Activated CD8-positive, alpha-beta T cell treated with anti-CD3 and anti-CD28 coated beads, Interleukin-2, amount 10 ng/mL, durations not matched to agents 7 days and 5 days (primary cell): ENCODE data around the gene TREX2. TPM values are rescaled to one million over a fixed set of nuclear protein-coding genes. Genes with fewer than 3 reads are reported as not detected.

Experiments
- ATAC-seq: fragments of 150-1000 bp; cut with Tn5 transposase; one replicate; pipeline ENCODE4 v1.10.0; 2021; ENCODE audit warnings: moderate library complexity
- CTCF ChIA-PET: fragments of 350-600 bp; sonication (Branson Sonifier 250); formaldehyde crosslinking; loops from one replicate; lab custom pipeline; 2021; ENCODE audit warnings: antibody characterized with exemption; lab: Charles Lee
- POLR2A ChIA-PET: fragments of 350-600 bp; sonication (Branson Sonifier 250); formaldehyde crosslinking; loops from one replicate; lab custom pipeline; 2021; ENCODE audit warnings: antibody characterized with exemption; lab: Charles Lee
- DNase-seq: peaks from one replicate; pipeline ENCODE4 v3.0.0-alpha.2; 2020
- H3K27ac Mint-ChIP-seq: one replicate; pipeline ENCODE4 v1.8.0; 2021; ENCODE audit warnings: mild to moderate bottlenecking, mixed read lengths
- H3K27me3 Mint-ChIP-seq: one replicate; pipeline ENCODE4 v1.8.0; 2021; ENCODE audit warnings: low read depth, mixed read lengths
- H3K36me3 Mint-ChIP-seq: one replicate; pipeline ENCODE4 v1.8.0; 2021; ENCODE audit warnings: low read depth, mixed read lengths
- H3K4me1 Mint-ChIP-seq: one replicate; pipeline ENCODE4 v1.8.0; 2021; ENCODE audit warnings: low read depth, mixed read lengths
- H3K4me3 Mint-ChIP-seq: one replicate; pipeline ENCODE4 v1.8.0; 2021; ENCODE audit warnings: mild to moderate bottlenecking, mixed read lengths
- H3K9me3 Mint-ChIP-seq: one replicate; pipeline ENCODE4 v1.8.0; 2022; ENCODE audit warnings: mixed read lengths; ENCODE audit not compliant: insufficient read depth
- total RNA-seq, 2 experiments: library from RNA; stranded (reverse); gene quantifications; one replicate each; pipeline ENCODE4 v1.2.3, GENCODE V29; 2021

TREX2 gene
- total RNA-seq, 2 experiments from 2014 or later, result 3.6 to 3.8 TPM

DNA sequence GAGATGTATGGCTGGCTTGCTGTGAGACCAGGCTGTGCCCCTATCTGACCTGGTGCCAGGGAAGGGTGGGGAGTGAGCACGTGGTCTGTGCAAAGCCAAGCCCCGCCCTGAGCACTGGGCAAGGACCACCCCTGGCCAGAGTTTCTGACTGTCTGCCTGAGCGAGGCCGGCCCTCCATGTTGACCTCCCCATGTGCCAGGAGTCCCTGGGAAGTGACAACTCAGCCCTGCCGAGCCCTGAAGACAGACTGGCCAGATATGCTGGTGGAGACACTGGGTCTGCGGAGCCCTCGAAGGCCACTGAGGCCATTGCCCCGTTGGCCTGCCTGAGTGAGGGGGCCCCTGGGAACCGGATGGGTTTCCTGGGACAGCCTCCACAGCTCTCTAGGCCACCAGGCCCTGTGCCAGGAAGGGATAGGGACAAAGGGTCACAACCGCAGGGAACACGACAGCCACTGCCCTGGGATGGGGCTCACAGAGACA is 41.8 kb upstream of the TREX2 start:
- Mint-ChIP-seq H3K36me3 (no peaks in the 10 kb centered on the region), H3K4me3 (no peak overlapping the region), H3K27ac (no peak overlapping the region), H3K4me1 (no peaks in the 10 kb centered on the region), H3K27me3 (no peaks in the 10 kb centered on the region), H3K9me3 (no peaks in the 10 kb centered on the region)
- POLR2A ChIA-PET, result no interaction called here
- ATAC-seq (no peak), DNase-seq (no peak)
- CTCF ChIA-PET, result no interaction called here

DNA sequence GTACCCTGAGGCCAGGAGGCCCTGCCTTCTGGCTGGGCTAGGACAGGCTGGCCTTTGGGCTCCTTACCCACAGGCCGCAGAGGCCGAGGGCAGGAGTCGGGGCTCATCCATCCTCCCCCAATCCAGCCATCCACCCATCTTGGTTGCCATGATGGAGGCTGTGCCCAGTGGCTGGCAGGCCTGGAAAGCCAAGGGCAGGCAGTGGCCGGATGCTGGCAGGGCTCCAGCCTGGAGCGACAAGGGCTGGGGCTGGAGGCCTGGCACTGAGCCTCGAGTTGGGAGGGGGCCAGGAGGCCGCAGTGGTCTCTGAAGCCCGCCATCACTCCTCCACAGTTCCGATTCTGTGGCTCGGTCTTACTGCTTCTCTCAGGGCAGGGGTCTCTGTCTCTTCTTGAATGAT is 40.3 kb upstream of the TREX2 start:
- Mint-ChIP-seq H3K9me3 (no peaks in the 10 kb centered on the region), H3K27ac (no peak overlapping the region), H3K4me3 (no peak overlapping the region), H3K4me1 (no peaks in the 10 kb centered on the region), H3K36me3 (no peaks in the 10 kb centered on the region), H3K27me3 (no peaks in the 10 kb centered on the region)
- ChIA-PET CTCF (no interaction called here), POLR2A (no interaction called here)
- DNase-seq, result no peak
- ATAC-seq, result no peak

DNA sequence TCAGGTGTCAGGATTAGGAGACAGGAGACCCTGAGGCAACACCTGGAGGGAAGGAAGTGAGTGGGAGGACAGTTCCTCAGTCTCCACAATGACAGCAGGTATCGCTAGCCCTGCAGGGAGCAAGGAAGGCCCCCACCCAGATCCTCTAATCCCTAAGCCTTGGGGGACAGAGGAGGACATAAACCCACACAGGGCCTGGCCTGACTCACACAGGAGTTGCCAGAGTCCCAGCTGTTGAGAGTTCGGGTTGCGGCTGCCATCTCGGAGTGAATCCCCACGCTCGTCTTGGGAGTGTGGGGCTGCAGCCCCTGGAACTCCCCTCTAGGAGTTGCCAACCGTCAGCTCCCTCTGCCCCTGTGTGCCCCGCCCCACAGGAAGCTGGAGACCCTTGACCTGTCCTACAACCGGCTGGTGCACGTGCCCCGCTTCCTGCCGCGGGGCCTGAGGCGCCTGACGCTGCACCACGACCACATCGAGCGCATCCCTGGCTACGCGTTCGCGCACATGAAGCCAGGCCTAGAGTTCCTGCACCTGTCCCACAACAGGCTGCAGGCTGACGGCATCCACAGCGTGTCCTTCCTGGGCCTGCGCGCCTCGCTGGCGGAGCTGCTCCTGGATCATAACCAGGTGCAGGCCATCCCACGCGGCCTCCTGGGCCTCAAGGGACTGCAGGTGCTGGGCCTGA is 39.7 kb upstream of the TREX2 start:
- ATAC-seq, result no peak

DNA sequence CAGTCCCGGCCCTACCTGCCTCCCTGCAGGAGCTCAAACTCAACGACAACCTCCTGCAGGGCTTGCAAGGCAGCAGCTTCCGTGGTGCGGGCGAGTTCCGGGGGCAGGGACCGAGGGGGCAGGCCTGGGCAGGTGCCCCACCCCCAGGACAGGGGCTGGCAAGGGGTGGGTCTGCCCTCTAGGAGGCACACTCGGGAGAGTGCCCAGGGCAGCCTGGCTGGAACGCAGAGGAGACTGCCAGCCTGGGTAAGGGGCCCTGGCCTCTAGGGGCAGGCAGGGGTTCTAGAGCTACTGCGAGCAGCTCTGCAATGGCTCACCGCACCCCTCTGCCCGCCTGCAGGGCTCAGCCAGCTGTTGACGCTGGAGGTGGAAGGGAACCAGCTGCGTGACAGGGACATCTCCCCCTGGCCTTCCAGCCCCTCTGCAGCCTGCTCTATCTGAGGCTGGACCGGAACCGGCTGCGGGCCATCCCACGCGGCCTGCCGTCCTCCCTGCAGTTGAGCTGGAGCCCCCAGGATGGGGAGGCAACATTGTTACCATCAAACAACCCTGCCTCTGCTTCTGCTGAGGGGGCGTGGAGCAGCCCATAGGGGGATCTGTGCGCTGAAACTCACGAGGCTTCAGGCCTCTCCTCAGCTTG is 36.6 kb upstream of the TREX2 start:
- no peak overlapping the region for H3K4me3 Mint-ChIP-seq
- ChIA-PET CTCF (interaction anchor here (1.2 kb wide), 1 partner anchor 11 kb away, joined by 4 read pairs; no protein-coding TSS in a partner anchor), POLR2A (no interaction called here)
- H3K36me3 Mint-ChIP-seq, result no peaks in the 10 kb centered on the region
- DNase-seq (no peak), ATAC-seq (no peak)
- H3K4me1 Mint-ChIP-seq, result no peaks in the 10 kb centered on the region
- H3K27ac Mint-ChIP-seq, result no peak overlapping the region
- no peaks in the 10 kb centered on the region for H3K27me3 Mint-ChIP-seq
- H3K9me3 Mint-ChIP-seq, result no peaks in the 10 kb centered on the region

More for the DNA sequence above, 39.7 kb upstream of the TREX2 start:
- no peak overlapping the region for H3K4me3 Mint-ChIP-seq
- H3K9me3 Mint-ChIP-seq, result no peaks in the 10 kb centered on the region
- ChIA-PET CTCF (no interaction called here), POLR2A (no interaction called here)
- DNase-seq, result no peak
- no peak overlapping the region for H3K27ac Mint-ChIP-seq
- H3K27me3 Mint-ChIP-seq, result no peaks in the 10 kb centered on the region
- no peaks in the 10 kb centered on the region for H3K36me3 Mint-ChIP-seq
- H3K4me1 Mint-ChIP-seq, result no peaks in the 10 kb centered on the region

DNA sequence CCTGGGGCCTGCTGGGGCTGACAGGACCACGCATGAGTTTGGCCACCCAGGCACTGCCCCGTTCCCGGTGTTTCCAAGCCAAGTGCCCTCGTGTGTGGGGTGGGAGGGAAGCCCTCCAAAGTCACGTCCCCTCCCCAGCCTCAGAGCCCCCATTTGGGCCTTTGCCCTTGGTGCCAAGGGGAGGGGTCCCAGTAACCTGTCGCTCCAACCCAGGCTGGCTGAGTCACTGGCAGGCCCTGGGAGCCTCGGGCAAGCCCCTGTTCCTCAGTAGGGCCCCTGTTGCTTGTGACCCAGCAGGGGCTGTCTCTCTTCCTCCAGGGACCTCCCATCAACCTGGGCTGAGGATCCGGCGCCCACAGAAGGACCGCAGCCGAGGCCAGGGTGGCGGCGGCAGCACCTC is 35.2 kb upstream of the TREX2 start:
- no peaks in the 10 kb centered on the region for H3K27me3 Mint-ChIP-seq
- ChIA-PET POLR2A (no interaction called here), CTCF (no interaction called here)
- no peaks in the 10 kb centered on the region for H3K9me3 Mint-ChIP-seq
- no peaks in the 10 kb centered on the region for H3K4me1 Mint-ChIP-seq
- no peaks in the 10 kb centered on the region for H3K36me3 Mint-ChIP-seq
- H3K4me3 Mint-ChIP-seq, result no peak overlapping the region
- H3K27ac Mint-ChIP-seq, result no peak overlapping the region
- no peak for ATAC-seq
- no peak for DNase-seq

DNA sequence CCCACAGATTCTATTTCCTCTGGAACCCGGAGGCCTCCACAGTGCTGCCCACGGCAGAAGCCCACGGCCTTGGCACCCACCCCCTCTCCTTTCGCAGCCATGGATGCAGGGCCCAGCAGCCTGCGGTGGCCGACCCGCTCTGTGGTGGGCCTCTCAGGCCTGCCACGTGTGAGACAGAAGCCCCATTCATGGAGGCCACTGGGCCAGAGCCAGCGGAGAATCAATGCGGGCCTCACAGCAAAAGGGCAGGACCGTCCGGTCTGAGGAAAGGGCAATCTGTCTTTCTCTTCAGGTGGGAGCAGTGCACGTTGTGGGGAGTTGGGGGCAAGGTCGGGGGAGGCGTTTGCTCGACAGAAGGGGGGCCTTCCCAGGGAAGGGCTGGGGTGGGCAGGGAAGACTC is 32.9 kb upstream of the TREX2 start:
- DNase-seq, result no peak
- ChIA-PET POLR2A (no interaction called here), CTCF (interaction anchor here (1.2 kb wide), 1 partner anchor 8 kb away, joined by 3 read pairs; no protein-coding TSS in a partner anchor)
- Mint-ChIP-seq H3K4me1 (peaks cover 2% of the 10 kb centered on the region), H3K27ac (no peak overlapping the region), H3K9me3 (no peaks in the 10 kb centered on the region), H3K27me3 (peaks cover 4% of the 10 kb centered on the region), H3K36me3 (no peaks in the 10 kb centered on the region), H3K4me3 (no peak overlapping the region)
- no peak for ATAC-seq

DNA sequence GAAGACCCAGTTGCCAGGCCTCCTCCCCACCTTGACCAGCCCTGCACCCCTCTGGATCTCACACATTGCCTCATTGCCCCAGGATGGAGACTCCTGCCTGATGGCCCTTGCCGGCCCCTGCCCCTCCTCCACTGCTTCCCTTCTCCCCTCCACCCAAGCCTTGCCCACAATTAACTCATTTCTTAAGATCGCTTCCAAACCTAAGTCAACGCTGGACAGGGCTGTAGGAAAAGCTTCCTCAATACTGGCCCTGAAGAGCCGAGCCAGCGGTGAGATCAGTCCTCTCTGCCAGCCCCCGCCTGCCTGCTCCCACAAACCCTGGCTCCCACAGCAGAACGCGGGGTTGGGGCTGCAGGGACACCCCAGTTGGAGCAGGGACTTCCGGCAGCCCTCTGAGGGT is 32.0 kb upstream of the TREX2 start:
- Mint-ChIP-seq H3K27ac (no peak overlapping the region), H3K9me3 (no peaks in the 10 kb centered on the region), H3K4me3 (no peak overlapping the region), H3K36me3 (no peaks in the 10 kb centered on the region), H3K4me1 (peaks cover 2% of the 10 kb centered on the region), H3K27me3 (peaks cover 4% of the 10 kb centered on the region)
- DNase-seq, result no peak
- ChIA-PET CTCF (no interaction called here), POLR2A (no interaction called here)
- ATAC-seq, result no peak

DNA sequence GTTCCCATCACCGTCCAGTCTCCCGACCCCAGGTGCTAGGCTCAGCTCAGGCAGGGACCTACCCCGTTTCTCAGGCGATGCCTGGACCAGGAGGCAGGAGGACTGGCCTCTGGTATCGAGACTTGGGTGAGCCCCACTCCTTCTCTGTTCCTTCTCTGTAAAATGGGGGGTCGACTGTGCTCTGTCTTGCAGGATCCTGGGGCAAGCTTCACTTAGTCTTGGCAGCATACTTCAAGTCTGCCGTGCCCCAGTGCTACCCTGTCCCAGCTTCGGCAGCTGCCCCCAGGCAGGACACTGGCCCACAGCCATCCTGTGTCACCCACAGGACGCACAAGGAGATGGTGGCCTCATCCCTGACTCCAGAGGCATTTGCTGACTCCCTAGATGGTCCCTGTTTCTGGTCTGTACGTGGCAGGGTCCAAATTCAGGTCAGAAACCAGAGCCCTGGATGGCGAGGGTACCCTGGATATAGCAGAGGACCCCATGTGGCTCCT is 31.6 kb upstream of the TREX2 start:
- ATAC-seq, result no peak
- ChIA-PET CTCF (no interaction called here), POLR2A (no interaction called here)
- Mint-ChIP-seq H3K4me1 (peaks cover 2% of the 10 kb centered on the region), H3K36me3 (no peaks in the 10 kb centered on the region), H3K27me3 (peaks cover 4% of the 10 kb centered on the region), H3K4me3 (no peak overlapping the region), H3K27ac (no peak overlapping the region), H3K9me3 (no peaks in the 10 kb centered on the region)
- no peak for DNase-seq

DNA sequence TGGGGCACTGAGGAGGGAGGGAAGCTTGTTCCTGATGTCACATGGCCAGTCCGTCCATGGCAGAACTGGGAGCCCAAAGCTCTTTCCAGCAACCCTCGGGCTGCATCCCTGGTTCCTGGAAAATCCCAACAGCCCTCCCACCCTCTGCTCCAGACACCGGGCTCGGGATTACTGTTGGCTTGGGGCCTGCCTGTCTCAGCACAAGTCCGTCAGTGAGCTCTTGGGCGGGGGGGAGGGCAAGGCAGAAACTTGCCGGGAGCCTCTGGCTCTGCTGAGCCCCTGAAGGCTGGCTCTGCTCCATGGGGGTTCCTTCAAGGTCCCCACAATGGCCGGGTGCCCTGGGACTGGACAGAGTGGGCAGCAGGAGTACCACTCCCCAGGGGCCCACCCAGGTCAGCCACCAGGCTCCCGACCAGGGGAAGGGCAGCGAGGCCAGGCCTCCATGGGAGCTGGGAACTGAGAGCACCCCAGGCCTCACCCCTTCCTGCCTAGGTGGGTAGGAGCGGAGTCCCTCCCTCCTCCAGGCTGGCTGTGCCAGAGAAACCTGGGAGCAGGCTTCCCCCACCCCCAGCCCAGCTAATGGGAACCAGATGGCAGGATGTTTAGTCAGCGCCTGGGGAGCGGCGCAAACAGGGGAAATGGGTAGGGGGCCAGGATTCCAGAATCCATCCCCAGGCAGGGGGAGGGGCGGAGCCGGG is 31.0 kb upstream of the TREX2 start:
- H3K4me1 Mint-ChIP-seq, result peaks cover 2% of the 10 kb centered on the region
- H3K27me3 Mint-ChIP-seq, result peaks cover 4% of the 10 kb centered on the region
- ATAC-seq, result no peak
- no peaks in the 10 kb centered on the region for H3K9me3 Mint-ChIP-seq
- ChIA-PET POLR2A (no interaction called here), CTCF (no interaction called here)
- H3K4me3 Mint-ChIP-seq, result no peak overlapping the region
- no peaks in the 10 kb centered on the region for H3K36me3 Mint-ChIP-seq
- no peak overlapping the region for H3K27ac Mint-ChIP-seq
- no peak for DNase-seq

DNA sequence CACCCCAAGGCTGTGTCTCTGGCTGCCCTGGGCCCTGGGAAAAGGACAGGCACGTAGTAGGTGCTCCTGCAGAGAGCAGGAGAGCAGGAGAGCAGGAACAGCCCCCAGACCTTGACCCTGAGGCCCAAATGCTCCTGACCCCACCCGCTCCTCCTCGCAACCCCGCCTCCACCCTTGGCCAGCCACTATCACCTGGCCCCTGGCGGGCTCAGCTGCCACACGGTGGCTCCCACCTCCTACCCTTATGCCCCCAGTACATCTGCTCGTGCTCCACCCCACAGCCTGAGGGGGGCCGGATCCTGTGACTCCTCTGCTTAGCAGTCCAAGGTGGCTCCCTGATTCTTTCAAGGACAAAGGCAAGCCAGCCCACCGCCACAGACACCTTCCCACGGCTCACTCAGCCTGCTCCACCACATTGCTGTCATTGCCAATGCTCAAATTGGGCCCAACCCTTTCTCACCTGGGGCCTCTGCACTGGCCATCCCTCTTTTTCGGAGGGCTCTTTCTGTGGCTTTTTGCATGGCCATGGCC is 30.0 kb upstream of the TREX2 start:
- DNase-seq, result no peak
- Mint-ChIP-seq H3K27ac (no peak overlapping the region), H3K9me3 (no peaks in the 10 kb centered on the region), H3K4me3 (no peak overlapping the region), H3K36me3 (no peaks in the 10 kb centered on the region), H3K27me3 (peaks cover 4% of the 10 kb centered on the region), H3K4me1 (peaks cover 2% of the 10 kb centered on the region)
- ATAC-seq, result no peak
- ChIA-PET POLR2A (no interaction called here), CTCF (interaction anchor here (1.3 kb wide), 1 partner anchor 31 kb away, joined by 4 read pairs; no protein-coding TSS in a partner anchor)

DNA sequence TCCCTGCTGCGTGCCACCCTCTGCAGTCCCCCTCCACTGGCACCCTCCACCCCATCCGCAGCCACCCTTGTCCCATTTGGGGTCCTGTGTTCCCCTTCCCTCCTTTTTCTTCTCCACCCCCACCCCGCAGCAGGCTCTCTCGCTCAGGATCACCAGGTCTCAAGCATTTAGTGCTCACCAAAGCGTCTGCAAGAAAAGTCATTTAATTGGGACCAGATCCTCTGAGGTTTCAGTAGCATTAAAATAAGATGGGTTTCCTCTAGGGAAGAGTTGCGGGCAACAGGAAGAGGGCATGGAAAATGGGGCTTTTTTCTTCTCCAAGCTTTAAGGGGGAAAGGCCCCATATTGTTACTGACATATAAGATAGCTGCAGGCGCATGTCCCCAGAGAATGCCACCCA is 29.4 kb upstream of the TREX2 start:
- ChIA-PET POLR2A (no interaction called here), CTCF (interaction anchor here (1.3 kb wide), 1 partner anchor 32 kb away, joined by 4 read pairs; no protein-coding TSS in a partner anchor)
- H3K4me1 Mint-ChIP-seq, result peaks cover 2% of the 10 kb centered on the region
- no peak for ATAC-seq
- no peak overlapping the region for H3K4me3 Mint-ChIP-seq
- H3K9me3 Mint-ChIP-seq, result no peaks in the 10 kb centered on the region
- H3K27ac Mint-ChIP-seq, result no peak overlapping the region
- peaks cover 4% of the 10 kb centered on the region for H3K27me3 Mint-ChIP-seq
- no peak for DNase-seq
- no peaks in the 10 kb centered on the region for H3K36me3 Mint-ChIP-seq
